22Rv1 (cell line): Measurements from ENCODE around the gene PPY.
"Not testable (repeated sequence)": the region's sequence is repeated elsewhere in the genome, so short reads cannot be mapped to it uniquely, and the experiment has no call there.

Source experiments
- ZFX ChIP-seq: fragments of 450-650 bp; IDR thresholded peaks from 2 replicates; pipeline ENCODE4 v1.6.1; 2017; ENCODE audit warnings: antibody characterized with exemption, borderline replicate concordance
- TF ChIP-seq, protein P1 (sequence below): fragments of 450-650 bp; IDR thresholded peaks from 2 replicates; pipeline ENCODE4 v1.5.1; 2017; ENCODE audit warnings: mild to moderate bottlenecking

- TF ChIP-seq, protein P1, sequence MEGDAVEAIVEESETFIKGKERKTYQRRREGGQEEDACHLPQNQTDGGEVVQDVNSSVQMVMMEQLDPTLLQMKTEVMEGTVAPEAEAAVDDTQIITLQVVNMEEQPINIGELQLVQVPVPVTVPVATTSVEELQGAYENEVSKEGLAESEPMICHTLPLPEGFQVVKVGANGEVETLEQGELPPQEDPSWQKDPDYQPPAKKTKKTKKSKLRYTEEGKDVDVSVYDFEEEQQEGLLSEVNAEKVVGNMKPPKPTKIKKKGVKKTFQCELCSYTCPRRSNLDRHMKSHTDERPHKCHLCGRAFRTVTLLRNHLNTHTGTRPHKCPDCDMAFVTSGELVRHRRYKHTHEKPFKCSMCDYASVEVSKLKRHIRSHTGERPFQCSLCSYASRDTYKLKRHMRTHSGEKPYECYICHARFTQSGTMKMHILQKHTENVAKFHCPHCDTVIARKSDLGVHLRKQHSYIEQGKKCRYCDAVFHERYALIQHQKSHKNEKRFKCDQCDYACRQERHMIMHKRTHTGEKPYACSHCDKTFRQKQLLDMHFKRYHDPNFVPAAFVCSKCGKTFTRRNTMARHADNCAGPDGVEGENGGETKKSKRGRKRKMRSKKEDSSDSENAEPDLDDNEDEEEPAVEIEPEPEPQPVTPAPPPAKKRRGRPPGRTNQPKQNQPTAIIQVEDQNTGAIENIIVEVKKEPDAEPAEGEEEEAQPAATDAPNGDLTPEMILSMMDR, result not testable (repeated sequence)
- not testable (repeated sequence) for TF ChIP-seq ZFX
Measured at GRCh38 chr17:43927929-43928328, 14.3 kb downstream of the PPY start.
